Smooth muscle cell of the brain vasculature (primary cell): ENCODE results near the gene ATP4B.
A peak's percentile ranks its signal among the peaks of the same experiment; 100 is the strongest.
"Not testable (repeated sequence)": the region's sequence is repeated elsewhere in the genome, so short reads cannot be mapped to it uniquely, and the experiment has no call there.

Experiments
- DNase-seq: peaks from one replicate; pipeline ENCODE4 v3.0.0-alpha.2; 2012; ENCODE audit warnings: low read depth, low spot score

The ATP4B gene

DNA sequence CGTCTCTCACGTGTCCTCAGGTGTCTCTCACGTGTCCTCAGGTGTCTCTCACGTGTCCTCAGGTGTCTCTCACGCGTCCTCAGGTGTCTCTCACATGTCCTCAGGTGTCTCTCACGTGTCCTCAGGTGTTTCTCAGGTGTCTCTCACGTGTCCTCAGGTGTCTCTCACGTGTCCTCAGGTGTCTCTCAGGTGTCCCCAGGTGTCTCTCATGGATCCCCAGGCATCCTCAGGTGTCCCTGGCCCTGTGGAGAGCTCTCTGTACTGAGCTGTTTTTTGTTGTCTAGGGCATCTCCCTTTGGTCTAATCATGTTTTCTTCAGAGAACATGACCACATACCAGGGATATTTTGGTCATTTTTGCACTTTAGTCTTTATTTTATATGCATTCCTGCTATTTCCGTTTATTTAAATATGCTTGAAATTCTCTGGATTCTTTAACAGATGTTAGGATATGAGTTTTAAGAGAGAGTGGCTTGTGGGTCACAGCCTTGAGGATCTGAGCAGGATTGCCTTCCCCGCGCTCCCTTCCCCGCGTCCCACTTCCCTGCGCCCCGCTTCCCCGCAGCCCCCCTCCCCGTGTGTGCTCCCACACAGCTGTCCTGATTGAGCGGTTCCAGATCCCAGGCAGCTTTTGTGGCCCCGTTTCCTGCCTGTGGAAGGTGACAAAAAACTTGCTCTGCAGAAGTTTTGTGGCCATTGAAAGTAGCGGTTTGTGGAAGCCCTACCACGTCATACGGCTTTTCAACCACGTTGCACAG is 31.9 kb downstream of the ATP4B start:
- DNase-seq: no peak

DNA sequence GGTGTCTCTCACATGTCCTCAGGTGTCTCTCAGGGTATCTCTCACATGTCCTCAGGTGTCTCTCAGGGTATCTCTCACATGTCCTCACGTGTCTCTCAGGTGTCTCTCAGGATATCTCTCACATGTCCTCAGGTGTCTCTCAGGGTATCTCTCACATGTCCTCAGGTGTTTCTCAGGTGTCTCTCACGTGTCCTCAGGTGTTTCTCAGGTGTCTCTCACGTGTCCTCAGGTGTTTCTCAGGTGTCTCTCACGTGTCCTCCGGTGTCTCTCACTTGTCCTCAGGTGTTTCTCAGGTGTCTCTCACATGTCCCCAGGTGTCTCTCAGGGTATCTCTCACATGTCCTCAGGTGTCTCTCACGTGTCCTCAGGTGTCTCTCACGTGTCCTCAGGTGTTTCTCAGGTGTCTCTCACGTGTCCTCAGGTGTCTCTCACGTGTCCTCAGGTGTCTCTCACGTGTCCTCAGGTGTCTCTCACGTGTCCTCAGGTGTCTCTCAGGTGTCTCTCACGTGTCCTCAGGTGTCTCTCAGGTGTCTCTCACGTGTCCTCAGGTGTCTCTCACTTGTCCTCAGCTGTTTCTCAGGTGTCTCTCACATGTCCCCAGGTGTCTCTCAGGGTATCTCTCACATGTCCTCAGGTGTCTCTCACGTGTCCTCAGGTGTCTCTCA is 33.2 kb downstream of the ATP4B start:
- DNase-seq: not testable (repeated sequence)

DNA sequence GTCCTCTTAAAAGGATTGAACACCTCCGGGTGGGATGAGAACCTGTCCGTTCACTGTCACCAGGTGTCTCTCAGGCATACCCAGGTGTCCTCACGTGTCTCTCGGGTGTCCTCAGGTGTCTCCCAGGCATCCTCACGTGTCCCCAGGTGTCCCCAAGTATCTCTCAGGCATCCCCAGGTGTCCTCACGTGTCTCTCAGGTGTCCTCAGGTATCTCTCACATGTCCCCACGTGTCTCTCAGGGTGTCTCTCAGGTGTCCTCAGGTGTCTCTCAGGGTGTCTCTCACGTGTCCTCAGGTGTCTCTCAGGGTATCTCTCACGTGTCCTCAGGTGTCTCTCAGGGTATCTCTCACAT is 33.8 kb downstream of the ATP4B start:
- DNase-seq: no peak

DNA sequence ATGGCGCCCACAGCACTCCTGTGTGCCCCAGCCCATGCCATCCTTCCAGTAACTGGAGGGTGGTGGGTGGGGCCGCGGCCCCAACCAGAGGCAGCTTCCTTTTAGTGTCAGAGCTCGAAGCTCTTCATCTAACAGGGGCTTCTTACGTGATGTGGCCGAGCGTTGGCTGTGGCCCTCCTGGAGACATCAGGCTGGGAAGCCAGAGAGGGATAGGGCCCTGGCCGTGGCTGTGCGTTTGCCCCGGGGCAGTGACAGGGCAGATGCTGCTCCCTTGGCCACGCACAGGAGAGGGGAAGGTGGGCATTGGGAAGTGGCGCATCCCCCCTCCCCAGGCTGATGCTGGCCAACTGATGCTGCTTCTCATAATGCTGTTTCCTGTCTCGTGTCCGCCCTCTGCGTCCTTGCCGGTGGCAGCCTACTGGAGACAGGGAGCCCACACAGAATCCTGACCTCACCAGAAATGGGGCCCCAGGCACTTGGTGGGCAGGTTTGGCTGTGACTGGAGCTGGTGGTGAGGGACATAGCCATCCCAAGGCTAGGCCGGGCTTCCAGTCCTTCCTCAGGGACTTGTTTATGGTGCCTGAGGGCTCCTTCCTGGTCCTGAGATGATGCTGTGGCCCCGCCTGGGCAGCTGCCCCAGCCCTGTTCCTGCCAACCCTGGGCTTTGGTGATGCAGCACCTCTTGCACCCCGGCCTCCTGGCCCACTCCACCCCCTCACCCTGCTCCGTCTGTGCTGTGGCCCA is 34.3 kb downstream of the ATP4B start:
- DNase-seq: no peak

DNA sequence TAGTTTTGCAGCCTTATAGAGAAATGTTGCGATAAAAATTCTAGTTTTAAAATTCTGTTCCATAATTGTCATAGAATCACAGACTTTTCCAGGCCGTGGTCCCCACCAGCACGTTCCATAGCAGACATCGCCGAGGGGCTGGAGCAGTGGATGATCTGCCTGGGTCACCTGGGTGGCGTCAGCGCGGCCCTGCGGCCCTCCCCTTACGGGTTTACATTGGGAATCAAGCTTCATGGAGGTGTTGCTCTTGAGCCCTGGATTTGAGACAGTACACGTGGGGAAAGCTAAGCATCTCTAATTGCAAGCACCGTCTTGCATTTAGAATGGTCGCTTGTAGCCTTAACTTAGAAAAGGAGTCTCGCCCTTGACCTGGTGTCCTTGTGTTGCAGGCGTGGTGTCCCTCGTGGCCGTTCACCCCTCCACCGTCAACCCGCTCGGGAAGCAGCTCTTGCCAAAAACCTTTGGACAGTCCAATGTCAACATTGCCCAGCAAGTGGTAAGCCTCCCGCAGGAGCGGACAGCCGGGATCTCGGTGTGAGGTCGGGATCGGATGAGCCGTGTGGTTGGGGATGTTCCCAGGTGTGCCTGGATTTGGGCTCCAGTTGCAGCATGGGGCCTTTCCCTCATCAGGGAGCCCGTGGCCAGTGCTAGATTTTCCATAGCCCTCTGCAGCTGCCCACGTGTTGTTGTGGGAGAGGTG is 35.1 kb downstream of the ATP4B start:
- no peak for DNase-seq

DNA sequence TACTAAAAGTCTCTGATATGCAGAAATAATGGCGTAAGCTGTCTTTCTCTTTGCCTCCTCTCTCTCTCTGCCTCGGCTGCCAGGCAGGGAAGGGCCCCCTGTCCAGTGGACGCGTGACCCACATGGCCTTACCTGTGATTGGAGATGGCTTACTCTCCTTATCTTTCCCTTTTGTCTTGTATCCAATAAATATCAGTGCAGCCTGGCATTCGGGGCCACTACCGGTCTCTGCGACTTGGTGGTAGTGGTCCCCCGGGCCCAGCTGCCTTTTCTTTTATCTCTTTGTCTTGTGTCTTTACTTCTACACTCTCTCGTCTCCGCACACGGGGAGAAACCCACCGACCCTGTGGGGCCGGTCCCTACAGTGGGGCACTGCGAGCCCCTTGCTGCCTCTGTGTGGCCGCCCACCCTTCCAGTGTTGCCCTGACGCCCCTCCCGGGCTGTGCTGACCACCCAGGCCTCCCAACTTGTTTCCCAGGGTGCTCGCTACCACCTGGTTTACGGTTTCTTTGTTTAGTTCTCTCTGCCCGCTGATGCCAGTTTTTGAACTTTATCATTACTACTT is 35.9 kb downstream of the ATP4B start:
- not testable (repeated sequence) for DNase-seq

DNA sequence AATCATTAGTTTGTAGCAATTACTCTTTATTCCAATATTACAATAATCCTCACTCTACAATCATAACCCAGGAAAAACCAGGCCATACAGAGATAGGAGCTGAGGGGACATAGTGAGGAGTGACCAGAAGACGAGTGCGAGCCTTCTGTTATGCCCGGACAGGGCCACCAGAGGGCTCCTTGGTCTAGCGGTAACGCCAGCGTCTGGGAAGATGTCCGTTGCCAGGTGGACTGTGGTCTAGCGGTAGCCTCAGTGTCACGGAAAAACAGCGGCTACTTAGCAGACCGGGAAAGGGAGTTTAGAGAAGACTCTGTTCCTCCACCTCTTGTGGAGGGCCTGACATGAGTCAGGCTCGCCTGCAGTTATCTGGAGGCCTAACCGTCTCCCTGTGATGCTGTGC is 36.5 kb downstream of the ATP4B start:
- DNase-seq: not testable (repeated sequence)

DNA sequence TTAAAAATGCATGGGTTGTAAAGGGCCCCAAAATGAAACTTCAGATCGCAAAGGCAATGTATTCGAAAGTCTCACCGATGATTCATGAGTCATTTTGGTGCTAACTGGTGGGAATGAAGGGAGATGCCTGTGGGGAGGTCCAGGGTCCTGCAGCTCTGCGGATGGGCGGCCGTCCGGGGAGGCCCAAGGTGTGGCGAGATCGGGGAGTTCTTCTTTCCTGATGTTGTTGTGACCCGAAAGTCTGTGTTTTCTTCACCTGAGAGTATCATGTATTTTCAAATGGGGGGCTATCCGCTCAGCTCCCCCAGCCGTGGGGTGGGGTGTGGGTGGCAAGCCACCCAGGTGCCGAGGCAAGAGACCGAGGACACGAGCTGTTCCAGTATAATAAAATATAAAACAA is 37.0 kb downstream of the ATP4B start:
- no peak for DNase-seq

DNA sequence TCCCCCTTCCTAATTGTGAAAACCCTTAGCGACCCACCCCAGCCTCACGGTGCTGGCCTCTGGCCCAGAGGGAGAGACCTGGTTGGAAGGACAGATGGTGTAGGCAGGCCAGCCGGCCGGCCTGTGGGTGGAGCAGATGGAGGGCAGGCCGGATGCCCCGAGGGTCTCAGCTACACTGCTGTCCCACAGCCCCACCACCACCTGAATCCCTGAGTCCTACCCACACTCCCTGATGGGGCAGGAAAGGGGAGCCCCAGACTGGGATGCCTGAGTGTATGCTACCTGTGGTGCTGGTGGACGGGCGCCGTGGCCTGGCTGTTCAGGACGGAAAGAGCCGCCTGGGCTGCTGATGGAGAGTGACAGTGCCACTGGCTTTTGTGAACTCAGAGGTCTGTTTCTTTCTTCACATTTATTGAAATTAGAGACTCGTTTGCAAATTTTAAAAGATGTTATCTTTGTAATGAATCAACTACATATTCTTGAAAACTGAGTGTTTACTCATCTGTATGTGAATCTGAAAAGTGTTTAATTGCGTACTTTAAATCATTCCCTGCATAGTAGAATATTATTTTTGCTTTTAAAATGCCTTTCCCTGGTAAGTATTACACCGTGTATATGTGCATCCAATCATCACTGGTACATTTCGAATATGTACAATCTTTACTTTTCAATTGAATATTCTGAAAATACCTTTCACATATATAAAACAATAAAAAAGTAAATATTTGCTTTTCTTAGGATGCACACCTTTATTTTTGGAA is 37.8 kb downstream of the ATP4B start:
- DNase-seq: no peak

DNA sequence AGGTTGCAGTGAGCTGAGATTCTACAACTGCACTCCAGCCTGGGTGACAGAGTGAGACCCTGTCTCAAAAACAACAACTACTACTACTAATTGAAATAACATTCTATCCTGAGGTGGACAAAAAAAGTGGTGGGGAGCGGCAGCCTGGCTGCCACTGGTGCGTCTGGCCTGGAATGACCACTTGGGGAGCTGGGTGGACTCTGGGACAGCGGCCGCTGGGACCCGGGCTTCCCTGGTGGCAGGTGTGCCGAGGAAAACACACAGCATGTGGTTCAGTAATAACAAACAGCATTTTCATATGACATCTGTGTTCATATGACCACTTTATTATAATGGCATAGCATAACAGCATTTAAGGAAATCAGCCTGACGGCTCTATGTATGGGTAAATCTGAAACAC is 39.5 kb downstream of the ATP4B start:
- DNase-seq: no peak

DNA sequence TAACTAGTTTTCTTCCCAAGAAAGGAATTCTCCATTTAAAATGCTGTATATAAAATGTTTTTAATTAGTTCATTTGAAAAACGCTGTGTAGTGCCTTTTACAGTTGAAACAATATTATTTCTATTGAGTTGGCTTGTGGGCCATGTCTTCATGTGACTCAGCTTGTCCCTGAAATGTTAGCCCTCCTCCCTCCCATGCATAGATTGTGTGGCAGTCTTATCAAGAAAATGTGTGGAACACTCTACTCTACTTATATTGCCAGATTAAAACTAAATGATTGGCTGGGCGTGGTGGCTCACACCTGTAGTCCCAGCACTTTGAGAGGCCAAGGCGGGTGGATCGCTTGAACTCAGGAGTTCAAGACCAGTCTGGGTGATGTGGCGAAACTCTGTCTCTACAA is 40.0 kb downstream of the ATP4B start:
- no peak for DNase-seq

DNA sequence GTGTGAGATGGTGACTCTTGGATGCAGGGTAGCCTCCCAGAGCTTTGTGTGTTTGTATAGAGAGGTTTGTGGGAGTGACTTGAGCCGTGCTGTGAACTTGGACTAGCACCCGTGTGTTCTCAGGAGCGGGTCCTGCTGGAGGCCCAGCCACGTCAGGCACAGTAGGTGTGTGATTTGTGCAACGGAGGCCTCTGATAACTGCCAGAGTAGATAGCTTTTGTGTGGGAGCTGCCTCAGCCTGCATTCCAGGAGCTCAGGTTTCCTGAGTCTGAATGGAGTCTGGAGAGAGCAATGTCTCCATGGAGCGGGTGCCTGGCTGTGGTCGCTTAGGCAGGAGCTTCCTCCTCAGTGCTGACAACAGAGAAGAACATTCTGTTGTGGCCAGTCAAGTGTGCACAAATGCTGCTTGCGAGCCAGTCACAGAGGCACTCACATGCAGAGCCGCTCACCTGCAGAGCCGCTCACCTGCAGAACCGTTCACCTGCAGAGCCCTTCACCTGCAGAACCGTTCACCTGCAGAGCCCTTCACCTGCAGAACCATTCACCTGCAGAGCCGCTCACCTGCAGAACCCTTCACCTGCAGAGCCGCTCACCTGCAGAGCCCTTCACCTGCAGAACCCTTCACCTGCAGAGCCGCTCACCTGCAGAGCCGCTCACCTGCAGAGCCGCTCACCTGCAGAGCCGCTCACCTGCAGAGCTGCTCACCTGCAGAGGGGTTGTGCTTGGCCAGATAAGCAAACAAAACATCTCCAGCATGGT is 40.8 kb downstream of the ATP4B start:
- DNase-seq: peak; percentile 24

DNA sequence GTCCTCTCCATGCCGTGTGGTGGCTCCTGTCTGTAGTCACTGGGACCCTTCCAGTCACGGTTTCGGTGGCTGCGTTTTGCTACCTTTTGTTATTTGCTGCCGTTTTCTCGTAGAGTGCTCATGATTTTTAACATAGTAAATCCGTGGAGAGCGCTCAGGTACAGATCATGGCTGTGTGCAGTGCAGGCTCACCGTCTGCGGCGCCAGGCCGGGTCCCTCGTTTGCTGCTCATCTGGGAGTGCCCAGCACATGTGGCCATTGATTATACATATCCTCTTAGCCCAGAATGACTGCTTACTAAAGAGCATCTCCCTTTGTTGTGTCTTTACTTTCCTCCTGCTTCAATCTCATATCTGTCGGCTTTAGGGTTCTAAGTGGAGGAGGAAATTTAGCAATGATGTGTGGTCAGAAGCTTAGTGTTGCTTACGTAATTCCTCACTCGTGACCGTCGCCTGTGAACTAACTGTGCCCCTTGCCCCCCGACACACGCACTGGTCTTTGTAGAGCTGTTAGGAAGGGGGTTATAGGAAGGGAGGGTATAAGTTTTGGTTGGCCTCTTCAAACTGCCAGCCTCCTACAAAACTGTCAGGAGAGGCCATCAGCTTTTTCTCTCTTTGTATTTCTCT is 41.6 kb downstream of the ATP4B start:
- no peak for DNase-seq

DNA sequence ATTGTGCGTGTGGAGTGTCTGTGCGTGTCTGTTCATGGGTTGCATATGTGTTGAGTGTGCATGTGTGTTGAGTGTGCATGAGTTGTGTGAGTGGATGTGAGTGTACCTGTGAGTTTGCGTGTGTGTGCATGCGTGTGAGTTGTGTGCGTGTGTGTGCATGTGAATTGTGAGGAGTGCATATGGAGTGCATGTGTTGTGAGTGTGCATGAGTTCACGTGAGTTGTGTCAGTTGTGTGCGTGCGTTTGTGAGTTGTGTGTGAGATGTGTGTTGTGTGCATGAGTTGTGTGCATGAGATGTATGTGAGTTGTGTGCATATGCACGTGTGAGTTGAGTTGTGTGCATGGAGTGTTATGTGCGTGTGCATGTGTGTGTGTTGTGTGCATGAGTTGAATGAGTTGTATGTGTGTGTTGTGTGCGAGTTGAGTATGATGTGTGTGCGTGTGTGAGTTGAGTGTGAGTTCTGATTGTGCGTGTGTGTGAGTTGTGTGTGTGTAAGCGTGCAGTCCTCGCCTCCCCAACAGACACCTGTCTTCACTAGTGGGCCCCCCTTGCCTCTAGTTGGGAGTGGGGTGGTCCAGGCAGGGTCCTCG is 44.1 kb downstream of the ATP4B start:
- DNase-seq: no peak

DNA sequence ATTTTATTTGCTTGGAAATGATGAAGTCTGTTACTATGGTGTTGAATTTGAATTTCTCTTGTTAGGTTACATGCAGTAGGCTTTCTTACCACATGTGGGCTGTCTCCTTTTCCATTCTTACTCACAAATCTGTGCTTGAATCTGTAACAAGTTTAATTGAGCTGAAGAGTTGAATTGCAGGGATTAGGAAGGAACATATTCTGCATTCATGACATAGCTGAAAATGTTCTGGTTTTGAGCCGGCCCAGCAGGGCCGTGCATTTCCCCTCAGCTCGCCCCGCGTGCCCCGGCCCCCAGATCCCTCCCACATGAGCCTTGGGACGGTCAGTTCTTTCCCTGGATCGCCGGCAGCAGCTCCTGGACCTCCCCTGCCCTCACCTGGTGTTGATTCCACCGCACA is 45.4 kb downstream of the ATP4B start:
- no peak for DNase-seq

DNA sequence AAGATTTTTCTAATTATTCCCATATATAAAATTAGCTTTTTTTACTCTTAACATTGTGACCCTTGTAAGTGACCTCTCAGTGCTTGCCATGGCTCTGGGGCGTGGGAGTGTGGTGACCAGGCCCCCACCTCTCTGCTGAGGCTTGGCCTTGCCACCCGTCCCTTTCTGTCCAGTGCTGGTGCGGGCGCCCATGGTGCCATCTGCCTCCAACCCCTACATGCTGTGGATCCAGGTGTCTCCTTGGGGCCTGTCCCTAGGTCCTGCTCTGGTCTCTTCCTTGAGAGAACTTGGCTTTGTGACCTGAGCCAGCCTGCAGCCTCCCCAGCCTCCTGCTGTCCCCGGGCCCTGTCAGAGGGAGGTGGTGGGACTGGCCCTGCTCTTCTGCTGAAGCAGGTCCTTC is 46.0 kb downstream of the ATP4B start:
- no peak for DNase-seq

DNA sequence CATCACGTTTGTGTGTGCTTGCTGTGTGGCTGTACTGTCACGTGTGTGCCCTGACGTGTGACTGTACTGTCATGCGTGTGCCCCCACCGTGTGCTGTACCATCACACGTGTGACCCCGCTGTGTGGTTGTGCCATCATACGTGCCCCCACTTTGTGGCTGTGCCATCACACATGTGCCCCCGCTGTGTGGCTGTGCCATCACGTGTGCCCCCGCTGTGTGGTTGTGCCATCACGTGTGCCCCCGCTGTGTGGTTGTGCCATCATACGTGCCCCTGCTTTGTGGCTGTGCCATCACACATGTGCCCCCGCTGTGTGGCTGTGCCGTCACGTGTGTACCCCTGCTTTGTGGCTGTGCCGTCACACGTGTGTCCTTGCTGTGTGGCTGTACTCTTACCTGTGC is 47.7 kb downstream of the ATP4B start:
- DNase-seq: no peak

DNA sequence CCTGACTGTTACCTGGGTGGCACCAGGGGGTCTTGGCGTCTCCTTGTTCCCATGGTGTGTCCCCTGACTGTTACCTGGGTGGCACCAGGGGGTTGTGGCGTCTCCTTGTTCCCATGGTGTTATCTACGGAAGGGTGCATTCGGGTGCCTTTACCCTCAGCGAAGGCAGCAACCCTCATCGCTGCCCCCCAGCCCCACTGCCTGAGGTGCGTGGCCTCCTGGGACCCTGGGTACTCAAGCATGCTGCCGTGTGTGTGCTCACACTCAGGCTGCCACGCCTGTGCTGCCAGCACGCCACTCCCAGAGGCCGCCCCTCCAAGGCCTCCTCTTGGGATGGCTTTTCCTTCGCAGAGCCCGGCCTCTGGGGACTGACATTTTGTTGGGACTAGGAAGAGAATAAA is 48.4 kb downstream of the ATP4B start:
- DNase-seq: no peak

DNA sequence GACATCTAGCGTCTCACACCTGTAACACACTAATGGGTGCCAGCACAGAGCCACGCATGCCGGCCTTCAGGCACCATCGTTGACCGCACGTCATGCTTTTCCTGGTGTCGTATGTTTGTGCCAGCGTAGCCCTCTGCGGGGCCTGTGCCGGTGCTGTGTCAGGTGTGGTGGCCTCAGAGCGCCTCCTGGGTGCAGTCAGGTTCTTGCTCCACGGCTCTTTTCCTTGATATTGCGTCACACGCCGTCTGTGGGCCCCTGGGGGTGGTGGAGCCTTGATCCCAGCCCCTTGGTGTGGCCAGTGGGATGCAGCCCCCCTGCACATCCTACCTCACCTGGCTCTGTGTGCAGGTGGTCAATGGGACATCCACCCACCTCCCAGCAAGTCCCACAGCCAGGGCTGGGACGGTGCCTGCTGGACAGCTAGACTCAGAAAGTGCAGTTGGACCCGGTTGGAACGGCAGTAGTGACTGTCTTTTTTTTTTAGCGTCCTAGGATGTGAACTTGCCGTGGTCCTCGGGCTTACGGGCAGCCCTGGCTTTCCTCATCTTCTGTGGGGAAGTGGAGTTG is 48.9 kb downstream of the ATP4B start:
- DNase-seq: no peak
